Fibroblast of skin of back (primary cell): ENCODE measurements around the gene SULF2.

Source experiments
- DNase-seq: peaks from one replicate; pipeline ENCODE4 v3.0.0-alpha.2; 2013

Gene SULF2

GRCh38 chr20:47760686-47761481, 24.4 kb downstream of the SULF2 start:
- no peak for DNase-seq

GRCh38 chr20:47758517-47759450, 26.5 kb downstream of the SULF2 start:
- no peak for DNase-seq

GRCh38 chr20:47757145-47758035, 27.9 kb downstream of the SULF2 start:
- no peak for DNase-seq

GRCh38 chr20:47754946-47755652, 30.2 kb downstream of the SULF2 start:
- DNase-seq: no peak

- DNase-seq: no peak
Observed at GRCh38 chr20:47754388-47754715, 30.9 kb downstream of the SULF2 start.

- no peak for DNase-seq
Observed at GRCh38 chr20:47753576-47754387, 31.5 kb downstream of the SULF2 start.

GRCh38 chr20:47751449-47751848, 33.8 kb downstream of the SULF2 start:
- no peak for DNase-seq

GRCh38 chr20:47749339-47749738, 35.9 kb downstream of the SULF2 start:
- no peak for DNase-seq

- no peak for DNase-seq
Observed at GRCh38 chr20:47748823-47749222, 36.5 kb downstream of the SULF2 start.

GRCh38 chr20:47748069-47748468, 37.2 kb downstream of the SULF2 start:
- no peak for DNase-seq

GRCh38 chr20:47747669-47748031, 37.6 kb downstream of the SULF2 start:
- DNase-seq: no peak

GRCh38 chr20:47744803-47745202, 40.5 kb downstream of the SULF2 start:
- no peak for DNase-seq

- no peak for DNase-seq
Observed at GRCh38 chr20:47743671-47744070, 41.6 kb downstream of the SULF2 start.

GRCh38 chr20:47741669-47742608, 43.3 kb downstream of the SULF2 start:
- no peak for DNase-seq

- no peak for DNase-seq
Observed at GRCh38 chr20:47740862-47741184, 44.5 kb downstream of the SULF2 start.

GRCh38 chr20:47740121-47740861, 45.0 kb downstream of the SULF2 start:
- no peak for DNase-seq

- DNase-seq: no peak
Observed at GRCh38 chr20:47737923-47738322, 47.4 kb downstream of the SULF2 start.

- DNase-seq: no peak
Observed at GRCh38 chr20:47736570-47737152, 48.6 kb downstream of the SULF2 start.
